GM20000 (cell line): Measurements from ENCODE around the gene FCMR.

ENCODE experiments used
- DNase-seq: peaks from one replicate; pipeline ENCODE4 v3.0.0; 2012; ENCODE audit warnings: low spot score
- CTCF ChIP-seq: IDR thresholded peaks from 2 replicates; pipeline ENCODE4 v1.5.1; 2012; ENCODE audit warnings: mild to moderate bottlenecking, control low read depth; ENCODE audit errors: extremely low read depth, missing control alignments

The FCMR gene

GRCh38 chr1:206963119-206963712, 41.5 kb upstream of the FCMR start:
- TF ChIP-seq CTCF, result no peak
- DNase-seq, result no peak

GRCh38 chr1:206962272-206962671, 40.5 kb upstream of the FCMR start:
- DNase-seq, result no peak

GRCh38 chr1:206961668-206962067, 39.9 kb upstream of the FCMR start:
- no peak for DNase-seq
- TF ChIP-seq CTCF, result no peak

More at GRCh38 chr1:206962272-206962671, 40.5 kb upstream of the FCMR start:
- no peak for TF ChIP-seq CTCF

- no peak for TF ChIP-seq CTCF
- DNase-seq, result no peak
These were observed 39.1 kb upstream of the FCMR start for GRCh38 chr1:206960676-206961386.

GRCh38 chr1:206958144-206958543, 36.4 kb upstream of the FCMR start:
- no peak for TF ChIP-seq CTCF
- DNase-seq, result no peak

GRCh38 chr1:206957639-206958038, 35.9 kb upstream of the FCMR start:
- no peak for DNase-seq
- TF ChIP-seq CTCF, result no peak
